Suprapubic skin (tissue), 3 donors: ENCODE results near the gene TTLL7.

Experiments
- EP300 ChIP-seq: sonication (generic); formaldehyde crosslinking; IDR thresholded peaks from one replicate; pipeline ENCODE4 v1.6.1; 2017; ENCODE audit warnings: antibody characterized with exemption
- TF ChIP-seq, protein P1 (sequence below), 2 donors: fragments of 200-600 bp in 1 of 2; fragments of 450-650 bp in 1 of 2; sonication (generic) in 1 of 2; IDR thresholded peaks; one replicate each; pipeline ENCODE4 v1.5.1; 2016 to 2019; ENCODE audit warnings: antibody characterized with exemption in 2 of 2, mild to moderate bottlenecking in 1 of 2, moderate library complexity in 1 of 2

DNA sequence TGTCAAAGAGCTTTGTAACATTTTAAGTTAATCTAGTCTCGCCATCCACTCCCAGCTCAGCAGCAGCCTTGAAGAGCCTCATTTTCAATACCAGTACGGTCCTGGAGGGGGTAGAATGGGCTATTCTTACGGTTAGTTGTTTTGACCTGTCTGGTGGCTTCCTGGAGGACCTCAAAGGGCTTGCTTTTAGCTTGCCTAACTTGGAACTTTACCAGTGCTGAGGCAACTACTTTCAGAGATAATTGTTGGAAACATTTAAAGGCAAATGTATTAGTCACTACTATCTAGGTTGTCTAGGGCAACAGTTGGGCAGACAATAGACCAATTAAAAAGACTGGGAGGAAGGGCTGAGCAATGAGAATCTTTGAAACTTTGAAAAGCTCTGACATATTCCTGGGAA, 56.0 kb downstream of the TTLL7 start:
- TF ChIP-seq, protein P1, sequence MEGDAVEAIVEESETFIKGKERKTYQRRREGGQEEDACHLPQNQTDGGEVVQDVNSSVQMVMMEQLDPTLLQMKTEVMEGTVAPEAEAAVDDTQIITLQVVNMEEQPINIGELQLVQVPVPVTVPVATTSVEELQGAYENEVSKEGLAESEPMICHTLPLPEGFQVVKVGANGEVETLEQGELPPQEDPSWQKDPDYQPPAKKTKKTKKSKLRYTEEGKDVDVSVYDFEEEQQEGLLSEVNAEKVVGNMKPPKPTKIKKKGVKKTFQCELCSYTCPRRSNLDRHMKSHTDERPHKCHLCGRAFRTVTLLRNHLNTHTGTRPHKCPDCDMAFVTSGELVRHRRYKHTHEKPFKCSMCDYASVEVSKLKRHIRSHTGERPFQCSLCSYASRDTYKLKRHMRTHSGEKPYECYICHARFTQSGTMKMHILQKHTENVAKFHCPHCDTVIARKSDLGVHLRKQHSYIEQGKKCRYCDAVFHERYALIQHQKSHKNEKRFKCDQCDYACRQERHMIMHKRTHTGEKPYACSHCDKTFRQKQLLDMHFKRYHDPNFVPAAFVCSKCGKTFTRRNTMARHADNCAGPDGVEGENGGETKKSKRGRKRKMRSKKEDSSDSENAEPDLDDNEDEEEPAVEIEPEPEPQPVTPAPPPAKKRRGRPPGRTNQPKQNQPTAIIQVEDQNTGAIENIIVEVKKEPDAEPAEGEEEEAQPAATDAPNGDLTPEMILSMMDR (IDR thresholded peaks at IDR 0.05) = no peak
- TF ChIP-seq EP300 = no peak
